ENCODE results near the gene SNPH. TPM values are rescaled to one million over a fixed set of nuclear protein-coding genes. Genes with fewer than 3 reads are reported as not detected.

SNPH gene
- total and polyA plus RNA-seq, 4 donors = 1.2 to 3.3 (median 2.1) TPM

- H3K9me3 ChIP-seq (ENCODE audit: control insufficient read depth in 4 of 4, insufficient read depth in 3 of 4, low read length in 3 of 4) = no peaks in the 10 kb centered on the region
- no peak overlapping the region for H3K9ac ChIP-seq (ENCODE audit: insufficient read depth in 1 of 2, low read length in 2 of 2)
- peaks cover 0 to 12% (median 0%) of the 10 kb centered on the region in 5 donors for H3K4me1 ChIP-seq (ENCODE audit: control insufficient read depth in 5 of 5, insufficient read depth in 5 of 5, low read length in 5 of 5)
- H3K27ac ChIP-seq (ENCODE audit: low read depth in 1 of 2, low read length in 1 of 2) = no peak overlapping the region
- WGBS, 2 donors = 77 to 84% methylated on average over 4 of the region's 4 CpGs
- ATAC-seq (ENCODE audit: insufficient read depth, low FRiP score) (no peak), DNase-seq (no peak)
- no peak overlapping the region for H3K4me3 ChIP-seq
- TF ChIP-seq CTCF (IDR thresholded peaks at IDR 0.05; ENCODE audit: control extremely low read depth, extremely low read depth) = no peak
- no peaks in the 10 kb centered on the region for H3K27me3 ChIP-seq (ENCODE audit: control insufficient read depth in 3 of 3, insufficient read depth in 3 of 3, low read length in 2 of 3)
- no peaks in the 10 kb centered on the region for H3K36me3 ChIP-seq (ENCODE audit: control insufficient read depth in 4 of 4, insufficient read depth in 4 of 4, low read length in 4 of 4)
Measured at GRCh38 chr20:1319462-1319861, 53.4 kb downstream of the SNPH start.

DNA sequence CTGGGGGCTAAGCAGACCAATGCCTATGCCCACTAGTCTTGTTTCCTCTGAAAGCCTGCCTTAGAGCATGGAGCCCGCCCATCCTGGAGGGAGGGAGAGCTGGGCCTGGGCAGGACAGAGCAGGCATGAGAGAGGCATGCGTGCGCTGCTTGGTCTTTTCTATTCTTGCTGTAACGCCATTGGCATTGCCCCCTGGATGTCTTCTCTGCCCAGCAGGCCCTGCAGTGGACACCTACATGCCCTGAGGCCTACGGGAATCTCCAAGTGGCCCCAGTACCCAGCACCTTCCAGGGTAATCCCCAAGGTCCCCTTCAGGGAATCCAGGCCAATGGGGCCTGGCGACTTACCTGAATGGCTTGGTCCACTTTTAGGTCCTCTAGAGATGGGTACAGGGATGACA lies 53.9 kb downstream of the SNPH start:
- DNase-seq = no peak
- H3K4me3 ChIP-seq = no peak overlapping the region

GRCh38 chr20:1320902-1321653 lies 55.0 kb downstream of the SNPH start:
- ATAC-seq (ENCODE audit: insufficient read depth, low FRiP score) (no peak), DNase-seq (no peak)
- H3K9ac ChIP-seq (ENCODE audit: insufficient read depth in 1 of 2, low read length in 2 of 2) = no peak overlapping the region
- peak overlapping the region in 1 of 2 donors; percentile 18 for H3K27ac ChIP-seq (ENCODE audit: low read depth in 1 of 2, low read length in 1 of 2)
- peaks cover 0 to 15% (median 3%) of the 10 kb centered on the region in 5 donors for H3K4me1 ChIP-seq (ENCODE audit: control insufficient read depth in 5 of 5, insufficient read depth in 5 of 5, low read length in 5 of 5)
- H3K36me3 ChIP-seq (ENCODE audit: control insufficient read depth in 4 of 4, insufficient read depth in 4 of 4, low read length in 4 of 4) = no peaks in the 10 kb centered on the region
- TF ChIP-seq CTCF (IDR thresholded peaks at IDR 0.05; ENCODE audit: control extremely low read depth, extremely low read depth) = no peak
- WGBS, 2 donors = 75 to 78% methylated on average over 17 of the region's 17 CpGs
- no peaks in the 10 kb centered on the region for H3K9me3 ChIP-seq (ENCODE audit: control insufficient read depth in 4 of 4, insufficient read depth in 3 of 4, low read length in 3 of 4)
- no peaks in the 10 kb centered on the region for H3K27me3 ChIP-seq (ENCODE audit: control insufficient read depth in 3 of 3, insufficient read depth in 3 of 3, low read length in 2 of 3)
- no peak overlapping the region for H3K4me3 ChIP-seq

More for the DNA sequence above, 53.9 kb downstream of the SNPH start:
- Histone ChIP-seq H3K9ac (ENCODE audit: insufficient read depth in 1 of 2, low read length in 2 of 2) (no peak overlapping the region), H3K36me3 (ENCODE audit: control insufficient read depth in 4 of 4, insufficient read depth in 4 of 4, low read length in 4 of 4) (no peaks in the 10 kb centered on the region), H3K4me1 (ENCODE audit: control insufficient read depth in 5 of 5, insufficient read depth in 5 of 5, low read length in 5 of 5) (peaks cover 0 to 12% (median 0%) of the 10 kb centered on the region in 5 donors), H3K27ac (ENCODE audit: low read depth in 1 of 2, low read length in 1 of 2) (no peak overlapping the region), H3K27me3 (ENCODE audit: control insufficient read depth in 3 of 3, insufficient read depth in 3 of 3, low read length in 2 of 3) (no peaks in the 10 kb centered on the region), H3K9me3 (ENCODE audit: control insufficient read depth in 4 of 4, insufficient read depth in 3 of 4, low read length in 3 of 4) (no peaks in the 10 kb centered on the region)
- WGBS, 2 donors = 93 to 97% methylated on average over 6 of the region's 6 CpGs
- TF ChIP-seq CTCF (IDR thresholded peaks at IDR 0.05; ENCODE audit: control extremely low read depth, extremely low read depth) = no peak
- ATAC-seq (ENCODE audit: insufficient read depth, low FRiP score) = no peak

GRCh38 chr20:1321654-1321939 lies 55.5 kb downstream of the SNPH start:
- TF ChIP-seq CTCF (IDR thresholded peaks at IDR 0.05; ENCODE audit: control extremely low read depth, extremely low read depth) = no peak
- no peaks in the 10 kb centered on the region for H3K36me3 ChIP-seq (ENCODE audit: control insufficient read depth in 4 of 4, insufficient read depth in 4 of 4, low read length in 4 of 4)
- H3K9me3 ChIP-seq (ENCODE audit: control insufficient read depth in 4 of 4, insufficient read depth in 3 of 4, low read length in 3 of 4) = no peaks in the 10 kb centered on the region
- H3K4me3 ChIP-seq = no peak overlapping the region
- H3K4me1 ChIP-seq (ENCODE audit: control insufficient read depth in 5 of 5, insufficient read depth in 5 of 5, low read length in 5 of 5) = peaks cover 5 to 17% (median 8%) of the 10 kb centered on the region in 5 donors
- ATAC-seq (ENCODE audit: insufficient read depth, low FRiP score) (no peak), DNase-seq (no peak)
- no peak overlapping the region for H3K9ac ChIP-seq (ENCODE audit: insufficient read depth in 1 of 2, low read length in 2 of 2)
- peak overlapping the region in 1 of 2 donors; percentile 78 for H3K27ac ChIP-seq (ENCODE audit: low read depth in 1 of 2, low read length in 1 of 2)
- no peaks in the 10 kb centered on the region for H3K27me3 ChIP-seq (ENCODE audit: control insufficient read depth in 3 of 3, insufficient read depth in 3 of 3, low read length in 2 of 3)
- WGBS, 2 donors = 43 to 68% methylated on average over 4 of the region's 4 CpGs
